ENCODE data around the gene DOP1A. TPM values are rescaled to one million over a fixed set of nuclear protein-coding genes. Genes with fewer than 3 reads are reported as not detected.
A peak's percentile ranks its signal among the peaks of the same experiment; 100 is the strongest.

Gene DOP1A, protein sequence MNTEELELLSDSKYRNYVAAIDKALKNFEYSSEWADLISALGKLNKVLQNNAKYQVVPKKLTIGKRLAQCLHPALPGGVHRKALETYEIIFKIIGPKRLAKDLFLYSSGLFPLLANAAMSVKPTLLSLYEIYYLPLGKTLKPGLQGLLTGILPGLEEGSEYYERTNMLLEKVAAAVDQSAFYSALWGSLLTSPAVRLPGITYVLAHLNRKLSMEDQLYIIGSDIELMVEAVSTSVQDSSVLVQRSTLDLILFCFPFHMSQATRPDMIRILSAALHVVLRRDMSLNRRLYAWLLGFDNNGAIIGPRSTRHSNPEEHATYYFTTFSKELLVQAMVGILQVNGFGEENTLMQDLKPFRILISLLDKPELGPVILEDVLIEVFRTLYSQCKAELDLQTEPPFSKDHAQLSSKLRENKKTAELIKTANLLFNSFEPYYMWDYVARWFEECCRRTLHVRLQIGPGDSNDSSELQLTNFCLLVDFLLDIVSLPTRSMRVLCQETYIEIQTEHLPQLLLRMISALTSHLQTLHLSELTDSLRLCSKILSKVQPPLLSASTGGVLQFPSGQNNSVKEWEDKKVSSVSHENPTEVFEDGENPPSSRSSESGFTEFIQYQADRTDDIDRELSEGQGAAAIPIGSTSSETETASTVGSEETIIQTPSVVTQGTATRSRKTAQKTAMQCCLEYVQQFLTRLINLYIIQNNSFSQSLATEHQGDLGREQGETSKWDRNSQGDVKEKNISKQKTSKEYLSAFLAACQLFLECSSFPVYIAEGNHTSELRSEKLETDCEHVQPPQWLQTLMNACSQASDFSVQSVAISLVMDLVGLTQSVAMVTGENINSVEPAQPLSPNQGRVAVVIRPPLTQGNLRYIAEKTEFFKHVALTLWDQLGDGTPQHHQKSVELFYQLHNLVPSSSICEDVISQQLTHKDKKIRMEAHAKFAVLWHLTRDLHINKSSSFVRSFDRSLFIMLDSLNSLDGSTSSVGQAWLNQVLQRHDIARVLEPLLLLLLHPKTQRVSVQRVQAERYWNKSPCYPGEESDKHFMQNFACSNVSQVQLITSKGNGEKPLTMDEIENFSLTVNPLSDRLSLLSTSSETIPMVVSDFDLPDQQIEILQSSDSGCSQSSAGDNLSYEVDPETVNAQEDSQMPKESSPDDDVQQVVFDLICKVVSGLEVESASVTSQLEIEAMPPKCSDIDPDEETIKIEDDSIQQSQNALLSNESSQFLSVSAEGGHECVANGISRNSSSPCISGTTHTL (N-terminal part only)
- 10 to 100 TPM; 25.0 to 41.0 (median 33.7) TPM for polyA plus RNA-seq (ENCODE audit: insufficient read length in 4 of 4)

DNA sequence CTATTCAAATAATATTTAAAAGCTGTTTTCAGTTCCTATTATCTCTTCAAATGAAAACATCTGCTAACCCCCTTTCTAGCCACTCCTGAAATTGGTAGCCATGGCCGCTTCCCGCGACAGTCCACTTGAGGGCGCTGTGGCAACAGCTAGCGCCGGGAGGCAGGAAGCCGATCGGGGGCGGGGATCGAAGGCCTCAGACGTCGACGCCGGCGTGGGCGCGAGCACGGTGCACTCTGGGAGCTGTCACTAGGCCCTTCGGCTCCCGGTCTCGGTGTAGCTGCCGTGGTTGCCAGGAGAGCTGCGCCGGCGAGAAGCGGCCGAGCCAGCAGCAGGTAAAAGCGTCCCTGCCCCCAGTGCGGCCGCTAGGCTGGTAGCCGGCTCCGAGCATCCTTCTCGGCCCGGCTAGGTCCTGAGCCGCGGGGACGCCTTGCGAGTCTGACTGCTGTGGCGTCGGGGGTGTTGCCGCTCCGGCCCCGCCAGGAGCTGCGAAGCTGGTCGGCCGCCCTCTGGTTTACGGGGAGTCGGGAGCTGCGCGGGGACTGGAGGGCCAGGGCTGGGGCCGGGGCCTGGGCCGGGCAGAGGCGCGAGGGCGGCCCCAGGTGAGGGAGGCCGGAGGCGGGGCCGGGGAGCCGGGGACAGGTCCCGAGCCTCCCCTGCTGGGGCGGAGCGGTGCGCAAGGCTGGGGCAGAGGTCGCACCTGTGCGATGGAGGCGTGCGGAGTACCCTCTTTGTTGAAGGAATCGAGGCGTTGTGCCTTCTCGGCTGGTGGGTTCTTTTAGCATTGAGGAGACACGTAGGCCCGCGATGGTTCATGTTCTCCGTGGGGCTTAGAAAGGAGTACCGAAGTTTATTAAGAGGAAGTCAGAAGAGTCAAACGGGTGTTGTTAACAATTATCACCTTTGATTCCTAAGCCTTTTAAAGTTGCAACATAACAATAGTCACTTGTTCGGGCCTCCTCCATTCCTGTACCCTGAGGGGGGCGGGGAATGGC is at the start of gene DOP1A:
Gene DOP1A (plus strand): TSS at position 224 of the 992 bp plus-strand sequence. CDS start 29,307 bp downstream, outside the sequence.
- DNase-seq (ENCODE audit: low read depth in 4 of 4, low spot score in 3 of 4) = peak; percentile 84 to 87 (median 86)

GRCh38 chr6:83019741-83020140 is 47.7 kb upstream of the DOP1A start:
- DNase-seq (ENCODE audit: low read depth in 4 of 4, low spot score in 3 of 4) = no peak

- no peak for DNase-seq (ENCODE audit: low read depth in 4 of 4, low spot score in 3 of 4)
These were observed 35.8 kb upstream of the DOP1A start for GRCh38 chr6:83031689-83032088.

- DNase-seq (ENCODE audit: low read depth in 4 of 4, low spot score in 3 of 4) = no peak
These were observed 29.2 kb upstream of the DOP1A start for GRCh38 chr6:83038246-83038645.

DNA sequence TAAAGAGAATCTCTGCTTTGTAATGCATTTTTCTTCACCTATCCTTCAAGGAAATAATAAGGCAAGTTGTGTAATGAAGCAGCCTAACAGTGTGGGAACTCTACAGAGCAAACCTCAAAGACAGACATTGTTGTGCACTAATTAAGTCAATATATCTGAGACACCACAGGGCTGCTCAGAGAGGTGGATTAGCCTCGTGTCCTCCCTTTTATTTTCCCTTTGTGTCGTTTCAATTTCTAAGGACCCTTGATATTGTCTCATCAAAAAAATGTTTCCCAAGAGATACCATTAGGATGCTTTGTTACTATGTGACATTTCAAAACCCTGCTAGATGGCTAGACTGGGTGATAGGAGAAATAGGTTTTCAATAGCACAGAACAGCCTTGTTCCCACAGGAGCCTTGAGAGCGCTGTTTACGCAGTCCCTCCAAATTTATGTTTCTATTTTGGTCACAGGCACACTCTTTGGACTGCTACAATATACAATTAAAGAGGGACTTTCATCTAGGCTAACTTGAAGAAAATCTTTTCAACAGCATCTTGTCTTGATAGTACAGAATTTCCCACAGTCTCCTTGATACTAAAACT is 24.9 kb upstream of the DOP1A start:
- DNase-seq (ENCODE audit: low read depth in 4 of 4, low spot score in 3 of 4) = no peak

DNA sequence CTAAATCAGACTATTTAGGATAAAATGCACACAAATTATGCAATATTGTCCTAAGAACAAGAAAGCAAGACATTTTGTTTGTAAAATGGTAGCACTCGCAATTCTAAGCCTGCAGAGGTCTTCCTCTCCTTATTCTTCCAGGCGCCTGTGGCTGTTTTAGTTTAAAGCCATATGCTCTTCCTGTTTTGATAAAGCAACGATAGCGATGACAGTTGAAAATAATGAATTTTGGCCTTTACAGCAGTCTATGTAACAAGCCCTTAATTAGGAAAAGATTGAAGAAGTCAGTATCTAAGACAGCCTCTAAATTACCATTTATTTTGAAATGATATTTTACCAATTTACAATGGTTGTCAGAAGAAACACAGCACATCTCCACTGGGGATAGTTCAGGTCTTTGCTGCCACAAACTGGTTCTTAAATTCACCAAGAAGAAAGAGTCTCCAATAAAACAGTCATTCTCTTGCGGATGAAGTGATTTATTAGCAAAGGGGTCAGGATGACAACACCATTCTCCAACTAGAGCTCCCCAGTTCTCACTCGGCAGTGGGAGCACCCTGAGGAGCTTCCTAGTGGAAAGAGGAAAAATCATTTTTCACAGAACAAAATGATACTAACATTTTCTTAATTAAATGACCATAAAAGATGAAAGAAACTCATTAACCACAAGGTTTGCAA is 23.2 kb upstream of the DOP1A start:
- no peak for DNase-seq (ENCODE audit: low read depth in 4 of 4, low spot score in 3 of 4)

DNA sequence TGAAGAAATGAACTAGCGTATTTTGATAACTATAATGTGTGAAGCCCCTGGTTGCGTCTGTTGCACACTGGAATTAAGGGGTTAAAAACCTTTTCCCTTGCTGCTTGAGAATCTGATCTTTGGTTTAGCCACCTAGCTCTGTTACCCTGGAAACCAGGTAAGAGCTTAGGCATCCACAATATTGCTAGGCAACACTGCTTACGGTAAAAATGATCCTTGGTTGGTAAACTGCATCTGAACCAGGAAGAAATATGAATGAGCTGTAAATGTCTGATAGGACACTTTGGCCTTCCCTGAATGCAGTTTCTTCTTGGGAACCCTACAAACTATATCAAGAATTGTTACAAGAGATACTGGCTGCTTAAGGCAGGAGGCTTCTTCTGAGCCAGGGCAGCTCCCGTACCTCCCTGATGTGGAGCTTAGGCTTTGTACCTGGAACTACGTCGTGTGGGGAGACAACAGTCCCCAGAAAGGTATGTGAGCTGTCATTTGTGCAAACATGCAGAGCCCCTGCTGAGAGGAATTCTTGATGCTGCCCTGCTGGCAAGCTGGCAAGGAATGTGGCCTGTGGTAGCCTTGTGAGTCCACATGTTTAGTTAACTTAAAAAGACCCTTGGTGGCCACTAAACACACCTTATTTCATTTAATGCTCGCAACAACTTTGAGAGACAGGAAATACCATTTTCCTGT is 20.3 kb upstream of the DOP1A start:
- no peak for DNase-seq (ENCODE audit: low read depth in 4 of 4, low spot score in 3 of 4)

DNA sequence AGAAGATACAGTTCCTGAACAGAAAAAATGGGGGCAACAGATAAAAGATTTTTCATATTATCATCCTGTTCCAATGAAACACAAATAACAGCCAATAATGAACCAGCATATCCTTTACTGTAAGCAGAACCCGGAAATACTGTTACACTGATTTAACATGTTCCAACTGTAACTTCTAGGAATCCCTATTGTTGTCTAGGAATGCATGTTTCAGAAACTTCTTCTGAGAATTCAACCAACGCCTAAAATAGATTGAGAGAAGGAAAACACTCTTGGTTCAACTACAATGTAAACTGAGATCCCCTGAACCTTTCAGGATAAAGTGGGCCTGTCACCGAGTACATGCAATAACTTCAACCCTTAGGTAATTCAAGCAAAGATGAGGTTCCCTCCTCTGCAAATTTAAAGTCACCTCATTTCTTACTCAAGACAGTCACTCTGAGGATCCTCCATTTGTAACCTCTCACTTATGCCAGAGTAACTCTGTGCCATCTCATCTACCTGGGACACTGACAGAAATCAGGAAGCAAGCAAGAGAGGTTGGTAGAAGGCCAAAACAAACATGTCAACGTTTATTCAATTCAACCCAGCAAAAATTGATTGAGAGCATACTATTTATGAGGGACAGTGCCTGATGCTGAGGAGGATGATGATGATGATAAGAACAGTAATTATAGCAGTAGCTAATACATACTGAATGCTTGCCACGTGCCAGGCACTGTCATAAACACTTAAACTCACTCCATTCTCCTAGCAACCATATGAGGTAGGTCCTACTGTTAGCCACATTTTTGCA is 15.9 kb upstream of the DOP1A start:
- no peak for DNase-seq (ENCODE audit: low read depth in 4 of 4, low spot score in 3 of 4)

DNA sequence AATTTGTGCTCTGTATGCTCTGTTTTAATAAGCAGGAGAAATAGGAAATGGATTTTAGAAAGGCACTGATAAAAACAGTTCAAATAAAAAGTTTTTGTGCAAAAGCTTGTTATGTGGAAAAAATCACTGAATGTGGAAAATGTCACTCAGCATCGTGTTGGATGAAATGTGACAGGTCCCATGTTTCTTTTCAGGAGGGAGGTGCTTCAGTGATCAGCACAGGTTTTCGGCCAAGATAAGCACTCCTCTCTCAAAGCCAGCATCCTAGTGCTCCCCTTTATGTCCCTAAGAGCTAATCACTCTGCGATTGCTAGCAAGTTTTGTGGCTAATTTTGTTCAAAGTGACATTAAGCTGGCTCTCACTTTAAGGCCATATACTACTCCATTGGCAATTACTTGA is 13.8 kb upstream of the DOP1A start:
- DNase-seq (ENCODE audit: low read depth in 4 of 4, low spot score in 3 of 4) = no peak

DNA sequence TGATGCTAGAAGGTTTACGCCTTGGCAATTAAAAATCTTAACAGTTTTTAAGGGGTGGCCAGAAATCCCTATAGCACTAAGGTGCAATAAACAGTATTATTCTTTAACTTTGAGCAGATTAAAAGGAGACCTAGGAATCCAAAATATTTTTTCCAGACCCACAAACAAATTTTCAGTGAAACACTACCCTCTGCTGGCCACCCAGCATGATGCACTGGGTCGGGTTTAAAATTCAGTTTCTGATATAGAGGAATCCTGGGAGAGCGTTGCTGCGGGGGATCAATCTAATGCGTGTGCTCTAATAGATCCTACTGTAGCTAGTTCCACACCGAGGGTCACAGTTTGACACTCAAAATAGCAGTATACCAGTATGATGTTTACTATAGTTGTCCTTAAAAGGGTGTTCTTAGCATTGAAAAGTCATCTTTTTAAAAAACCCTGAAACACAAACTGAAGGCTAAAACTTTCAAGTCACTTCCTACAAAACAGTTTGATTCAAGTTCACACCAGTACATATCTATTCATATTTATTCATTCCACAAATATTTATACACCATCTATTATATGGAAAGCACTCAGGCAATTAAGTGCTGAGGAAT is 12.0 kb upstream of the DOP1A start:
- DNase-seq (ENCODE audit: low read depth in 4 of 4, low spot score in 3 of 4) = peak in 1 of 4 donors; percentile 34

- DNase-seq (ENCODE audit: low read depth in 4 of 4, low spot score in 3 of 4) = no peak
These were observed 9.7 kb upstream of the DOP1A start for GRCh38 chr6:83057705-83058321.

DNA sequence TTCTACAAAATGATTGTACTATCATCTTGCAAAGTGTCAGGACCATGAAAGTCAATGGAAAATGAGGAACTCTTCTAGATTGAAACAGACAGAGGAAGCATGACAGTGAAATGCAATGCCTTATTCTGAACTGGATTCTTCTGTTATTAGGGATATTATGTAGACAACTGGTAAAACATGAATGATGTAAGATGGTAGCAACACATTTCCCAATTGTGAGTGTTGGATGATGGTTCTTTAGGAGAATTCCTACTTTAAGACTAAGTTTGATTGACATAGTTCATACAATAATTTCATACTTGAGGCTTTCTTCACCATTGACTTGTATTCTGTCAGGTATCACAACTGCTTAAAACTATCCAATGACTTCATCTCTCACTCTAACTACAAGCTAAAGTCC is 6.3 kb upstream of the DOP1A start:
- DNase-seq (ENCODE audit: low read depth in 4 of 4, low spot score in 3 of 4) = no peak

DNA sequence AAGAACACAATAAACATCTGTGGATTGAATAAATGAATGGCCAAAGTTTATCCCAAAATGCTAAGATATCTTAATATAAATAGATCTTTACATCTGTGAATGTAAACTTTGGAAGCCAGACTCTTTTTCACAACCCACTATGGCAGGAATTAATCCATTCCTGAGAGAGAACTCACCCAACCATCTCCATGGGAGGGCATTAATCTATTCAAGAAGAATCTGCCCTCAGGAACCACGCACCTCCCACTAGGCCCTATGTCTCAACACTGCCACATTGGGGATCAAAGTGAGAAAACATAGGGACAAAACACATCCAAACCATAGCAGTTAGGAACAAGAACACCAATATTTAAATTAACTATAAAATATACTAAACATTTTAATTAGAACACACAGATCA is 5.2 kb upstream of the DOP1A start:
- no peak for DNase-seq (ENCODE audit: low read depth in 4 of 4, low spot score in 3 of 4)

- peak; percentile 62 to 72 (median 70) for DNase-seq (ENCODE audit: low read depth in 4 of 4, low spot score in 3 of 4)
These were observed 1.8 kb upstream of the DOP1A start, which contains the start of gene UBE3D for GRCh38 chr6:83065511-83066192. Gene UBE3D (minus strand): TSS chr6:83065841. CDS start chr6:83065718, 123 bp downstream.

GRCh38 chr6:83068616-83069015 is 1.1 kb downstream of the DOP1A start:
- DNase-seq (ENCODE audit: low read depth in 4 of 4, low spot score in 3 of 4) = no peak

GRCh38 chr6:83069633-83070032 is 2.2 kb downstream of the DOP1A start:
- DNase-seq (ENCODE audit: low read depth in 4 of 4, low spot score in 3 of 4) = no peak
